Sigmoid colon (tissue), 7 donors: ENCODE measurements around the gene ARID2. TPM values are rescaled to one million over a fixed set of nuclear protein-coding genes. Genes with fewer than 3 reads are reported as not detected.

Experiments
- DNase-seq: peaks from one replicate; pipeline ENCODE4 v3.0.0-alpha.2; 2019
- H3K27ac ChIP-seq, 4 donors: fragments of 200-600 bp; sonication (generic); one replicate each; pipeline ENCODE4 v1.5.1; 2016 to 2019; ENCODE audit warnings: mild to moderate bottlenecking in 1 of 4
- H3K27me3 ChIP-seq, 3 donors: fragments of 200-600 bp; sonication (generic); one replicate each; pipeline ENCODE4 v1.5.1; 2019; ENCODE audit warnings: mild to moderate bottlenecking in 1 of 3
- H3K36me3 ChIP-seq, 4 donors: fragments of 200-600 bp; sonication (generic); one replicate each; pipeline ENCODE4 v1.5.1; 2016 to 2019
- H3K4me1 ChIP-seq, 4 donors: fragments of 200-600 bp; sonication (generic); one replicate each; pipeline ENCODE4 v1.5.1; 2017 to 2019
- H3K4me3 ChIP-seq, 4 donors: fragments of 200-600 bp; sonication (generic); one replicate each; pipeline ENCODE4 v1.5.1; 2017 to 2019; ENCODE audit warnings: mild to moderate bottlenecking in 2 of 4, moderate library complexity in 1 of 4
- H3K9me3 ChIP-seq, 4 donors: fragments of 200-600 bp in 3 of 4; sonication (generic) in 3 of 4; one replicate each; pipeline versions ENCODE4 v1.5.1 to v1.6.1; 2013 to 2019
- CTCF ChIP-seq, 4 experiments: fragments of 450-650 bp in 3 of 4; fragments of 200-600 bp in 1 of 4; IDR thresholded peaks; one replicate each; pipeline ENCODE4 v1.5.1; 2016 to 2019; ENCODE audit warnings: antibody characterized with exemption in 4 of 4, mild to moderate bottlenecking in 3 of 4, moderate library complexity in 2 of 4
- EP300 ChIP-seq, 4 donors: sonication (generic); formaldehyde crosslinking; IDR thresholded peaks; one replicate each; pipeline ENCODE4 v1.6.1; 2017; ENCODE audit warnings: antibody characterized with exemption in 4 of 4
- POLR2A ChIP-seq, 2 donors: fragments of 450-650 bp; IDR thresholded peaks; one replicate each; pipeline ENCODE4 v1.6.1; 2016; ENCODE audit warnings: antibody characterized with exemption in 2 of 2, mild to moderate bottlenecking in 2 of 2, moderate library complexity in 2 of 2
- POLR2AphosphoS5 ChIP-seq, 4 donors: sonication (generic); formaldehyde crosslinking; IDR thresholded peaks; one replicate each; pipeline ENCODE4 v1.6.1; 2017; ENCODE audit warnings: antibody characterized with exemption in 4 of 4
- WGBS, 2 donors: extraction: QIAGEN DNeasy Blood & Tissue Kit; methylation state at CpG; one replicate each; pipeline ENCODE4 v1.1.7; 2013; 5-methylcytosine and 5-hydroxymethylcytosine counted together
- intact Hi-C: fragments of 100-400 bp; cut with DNase I; formaldehyde crosslinking; loops from one replicate; pipeline ENCODE4 v1.15.1; 2023
- polyA plus RNA-seq, 3 donors: library from polyadenylated mRNA; stranded (reverse); fragments of 200-250 nt; gene quantifications; one replicate each; pipeline ENCODE4 v1.2.3, GENCODE V29; 2013
- total RNA-seq, 4 donors: library from RNA; depleted of rRNA; stranded (reverse); fragments of >200 nt; gene quantifications; one replicate each; pipeline ENCODE4 v1.1.0, GENCODE V29; 2016
- donor health status: healthy with polysubstance abuse.
- donor health status: Bipolar disorder and iron deficiency.
- donor health status: healthy.

Gene ARID2
- total and polyA plus RNA-seq, 7 donors: 3.2 to 42.4 (median 31.0) TPM

- Histone ChIP-seq H3K4me3 (no peak overlapping the region), H3K4me1 (peaks cover 0 to 14% (median 3%) of the 10 kb centered on the region in 4 donors), H3K27ac (no peak overlapping the region), H3K9me3 (peaks cover 0 to 6% (median 0%) of the 10 kb centered on the region in 4 donors), H3K36me3 (no peaks in the 10 kb centered on the region), H3K27me3 (no peaks in the 10 kb centered on the region)
- no peak for TF ChIP-seq POLR2AphosphoS5 (IDR thresholded peaks at IDR 0.05)
- no peak for TF ChIP-seq POLR2A (IDR thresholded peaks at IDR 0.05)
- no peak for TF ChIP-seq CTCF (IDR thresholded peaks at IDR 0.05)
- no peak for TF ChIP-seq EP300 (IDR thresholded peaks at IDR 0.05)
- no peak for DNase-seq
- WGBS, 2 donors: 97 to 98% methylated on average over 7 of the region's 7 CpGs
- intact Hi-C loops: no loop called here
Measured at GRCh38 chr12:45696049-45696448, 33.5 kb upstream of the ARID2 start.

GRCh38 chr12:45697371-45697770, 32.1 kb upstream of the ARID2 start:
- peaks cover 0 to 6% (median 2%) of the 10 kb centered on the region in 4 donors for H3K9me3 ChIP-seq
- no peaks in the 10 kb centered on the region for H3K27me3 ChIP-seq
- H3K4me3 ChIP-seq: no peak overlapping the region
- no peak overlapping the region for H3K27ac ChIP-seq
- no peaks in the 10 kb centered on the region for H3K36me3 ChIP-seq
- TF ChIP-seq POLR2AphosphoS5 (IDR thresholded peaks at IDR 0.05) (no peak), POLR2A (IDR thresholded peaks at IDR 0.05) (no peak), EP300 (IDR thresholded peaks at IDR 0.05) (no peak), CTCF (IDR thresholded peaks at IDR 0.05) (no peak)
- DNase-seq: no peak
- intact Hi-C loops: no loop called here
- peaks cover 0 to 9% (median 3%) of the 10 kb centered on the region in 4 donors for H3K4me1 ChIP-seq
- WGBS, 2 donors: 81 to 94% methylated on average over 6 of the region's 6 CpGs

- WGBS, 2 donors: 72 to 93% methylated on average over 4 of the region's 4 CpGs
- DNase-seq: no peak
- Histone ChIP-seq H3K27ac (no peak overlapping the region), H3K36me3 (no peaks in the 10 kb centered on the region), H3K4me3 (no peak overlapping the region), H3K27me3 (no peaks in the 10 kb centered on the region), H3K9me3 (peaks cover 0 to 6% (median 2%) of the 10 kb centered on the region in 4 donors), H3K4me1 (peaks cover 0 to 13% (median 5%) of the 10 kb centered on the region in 4 donors)
- intact Hi-C loops: no loop called here
- no peak for TF ChIP-seq POLR2A (IDR thresholded peaks at IDR 0.05)
Measured at GRCh38 chr12:45701296-45701695, 28.2 kb upstream of the ARID2 start.

- TF ChIP-seq POLR2A (IDR thresholded peaks at IDR 0.05) (no peak), EP300 (IDR thresholded peaks at IDR 0.05) (no peak), POLR2AphosphoS5 (IDR thresholded peaks at IDR 0.05) (no peak), CTCF (IDR thresholded peaks at IDR 0.05) (no peak)
- H3K36me3 ChIP-seq: no peaks in the 10 kb centered on the region
- peaks cover 0 to 13% (median 5%) of the 10 kb centered on the region in 4 donors for H3K4me1 ChIP-seq
- intact Hi-C loops: no loop called here
- H3K4me3 ChIP-seq: no peak overlapping the region
- DNase-seq: no peak
- no peaks in the 10 kb centered on the region for H3K27me3 ChIP-seq
- peaks cover 0 to 3% (median 0%) of the 10 kb centered on the region in 4 donors for H3K9me3 ChIP-seq
- no peak overlapping the region for H3K27ac ChIP-seq
Measured at GRCh38 chr12:45703942-45704341, 25.6 kb upstream of the ARID2 start.

GRCh38 chr12:45704968-45705367, 24.5 kb upstream of the ARID2 start:
- H3K9me3 ChIP-seq: peaks cover 0 to 3% (median 0%) of the 10 kb centered on the region in 4 donors
- DNase-seq: no peak
- intact Hi-C loops: no loop called here
- H3K27me3 ChIP-seq: no peaks in the 10 kb centered on the region
- no peak overlapping the region for H3K4me3 ChIP-seq
- H3K36me3 ChIP-seq: no peaks in the 10 kb centered on the region
- peaks cover 0 to 18% (median 5%) of the 10 kb centered on the region in 4 donors for H3K4me1 ChIP-seq
- WGBS, 2 donors: 94 to 99% methylated on average over 2 of the region's 2 CpGs
- TF ChIP-seq EP300 (IDR thresholded peaks at IDR 0.05) (no peak), CTCF (IDR thresholded peaks at IDR 0.05) (no peak), POLR2A (IDR thresholded peaks at IDR 0.05) (no peak), POLR2AphosphoS5 (IDR thresholded peaks at IDR 0.05) (no peak)
- H3K27ac ChIP-seq: no peak overlapping the region
